A673 (cell line): ENCODE results near the gene AZIN2. TPM values are rescaled to one million over a fixed set of nuclear protein-coding genes. Genes with fewer than 3 reads are reported as not detected.

Experiments
- BruUV-seq: library from RNA; stranded (reverse); fragments of 400-500 nt; replicated peaks from 2 replicates; lab custom pipeline; 2021; lab: Mats Ljungman, UMichigan
- CTCF ChIA-PET: fragments of 300-600 bp; sonication (Branson Sonifier 250); formaldehyde crosslinking; loops from one replicate; lab custom pipeline; 2022; ENCODE audit warnings: antibody characterized with exemption; lab: Charles Lee
- POLR2A ChIA-PET: fragments of 300-600 bp; sonication (Branson Sonifier 250); formaldehyde crosslinking; loops from one replicate; lab custom pipeline; 2022; ENCODE audit warnings: antibody characterized with exemption; ENCODE audit not compliant: low non-redundant PET; lab: Charles Lee
- DNase-seq: peaks from one replicate; pipeline ENCODE4 v3.0.0-alpha.2; 2015; ENCODE audit warnings: low spot score
- H3K27ac ChIP-seq: fragments of 200-600 bp; sonication (generic); 2 replicates; pipeline ENCODE4 v1.5.1; 2016; ENCODE audit warnings: mixed run types, low read depth, mild to moderate bottlenecking, mixed read lengths, antibody characterized with exemption, low read length; ENCODE audit not compliant: poor library complexity, severe bottlenecking
- H3K27me3 ChIP-seq: fragments of 200-600 bp; sonication (generic); replicated peaks from 2 replicates; pipeline ENCODE4 v1.6.1; 2017; ENCODE audit warnings: mixed run types, low read depth, mild to moderate bottlenecking, mixed read lengths, antibody characterized with exemption, low read length; ENCODE audit not compliant: insufficient read depth, poor library complexity
- H3K36me3 ChIP-seq: fragments of 200-600 bp; sonication (generic); 2 replicates; pipeline ENCODE4 v1.6.1; 2016; ENCODE audit warnings: mixed run types, mild to moderate bottlenecking, mixed read lengths, antibody characterized with exemption, low read length; ENCODE audit not compliant: insufficient read depth, poor library complexity, severe bottlenecking
- H3K4me1 ChIP-seq: fragments of 200-600 bp; sonication (generic); 2 replicates; pipeline ENCODE4 v1.6.1; 2017; ENCODE audit warnings: mixed run types, mild to moderate bottlenecking, mixed read lengths, antibody characterized with exemption, low read length; ENCODE audit not compliant: insufficient read depth, poor library complexity, severe bottlenecking
- H3K4me3 ChIP-seq: fragments of 200-600 bp; sonication (generic); 2 replicates; pipeline ENCODE4 v1.5.1; 2016; ENCODE audit warnings: low read depth, mixed run types, mild to moderate bottlenecking, mixed read lengths, low read length; ENCODE audit not compliant: poor library complexity, severe bottlenecking
- H3K9me3 ChIP-seq: fragments of 200-600 bp; sonication (generic); 2 replicates; pipeline ENCODE4 v1.6.1; 2016; ENCODE audit warnings: mixed run types, low read depth, mild to moderate bottlenecking, mixed read lengths, antibody characterized with exemption, low read length; ENCODE audit not compliant: poor library complexity, severe bottlenecking
- CTCF ChIP-seq: fragments of 300-800, 200-600 bp; sonication (generic); conservative IDR thresholded peaks from 2 replicates; pipeline ENCODE4 v1.5.1; 2017; ENCODE audit warnings: low read depth, mild to moderate bottlenecking, antibody characterized with exemption, low read length, moderate library complexity, mixed read lengths
- EZH2 ChIP-seq: fragments of 200-600 bp; sonication (generic); IDR thresholded peaks from 2 replicates; pipeline ENCODE4 v1.6.1; 2017; ENCODE audit warnings: borderline replicate concordance, low read depth, mild to moderate bottlenecking, mixed read lengths, antibody characterized with exemption, low read length; ENCODE audit not compliant: poor library complexity, severe bottlenecking
- intact Hi-C: fragments of 100-400 bp; cut with micrococcal nuclease; formaldehyde crosslinking; loops from one replicate; pipeline ENCODE4 v1.10.0; 2022; ENCODE audit not compliant: unreplicated experiment
- total RNA-seq: library from RNA; stranded (reverse); gene quantifications from 2 replicates; pipeline ENCODE4 v1.2.3, GENCODE V29; 2021

AZIN2 gene
- total RNA-seq, 1 experiment from 2014 or later, result 4.6 TPM

GRCh38 chr1:33047839-33048305, 33.1 kb upstream of the AZIN2 start:
- POLR2A ChIA-PET, result no interaction called here
- BruUV-seq, result no TSS peak
- CTCF ChIA-PET, result no interaction called here
- H3K9me3 ChIP-seq, result no peaks in the 10 kb centered on the region
- H3K27me3 ChIP-seq, result no peaks in the 10 kb centered on the region
- peaks cover 3% of the 10 kb centered on the region for H3K4me1 ChIP-seq
- no peak overlapping the region for H3K4me3 ChIP-seq
- H3K36me3 ChIP-seq, result no peaks in the 10 kb centered on the region
- H3K27ac ChIP-seq, result no peak overlapping the region
- TF ChIP-seq EZH2, result no peak
- no peak for TF ChIP-seq CTCF
- no peak for DNase-seq
- intact Hi-C loops, result no loop called here

DNA sequence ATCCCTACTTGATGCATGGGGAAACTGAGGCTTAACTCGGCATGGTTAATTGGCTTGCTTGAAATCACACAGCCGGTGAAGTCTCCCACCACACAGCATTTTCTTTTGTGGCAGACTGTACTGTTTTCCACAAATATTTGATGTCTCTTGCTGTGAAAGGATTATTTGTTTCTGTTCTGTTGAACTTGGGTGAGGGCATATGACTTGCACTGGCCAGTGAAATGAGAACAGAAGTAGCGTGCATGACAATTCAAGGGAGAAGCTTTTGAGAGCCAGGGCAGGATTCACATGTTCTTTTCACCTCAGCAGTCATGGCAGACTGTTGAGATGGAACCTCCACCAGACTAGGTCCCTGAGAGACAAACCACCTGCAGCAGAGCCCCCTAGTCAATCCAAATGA, 32.5 kb upstream of the AZIN2 start:
- H3K27me3 ChIP-seq, result no peaks in the 10 kb centered on the region
- no peak overlapping the region for H3K4me3 ChIP-seq
- no peak for DNase-seq
- ChIA-PET CTCF (no interaction called here), POLR2A (no interaction called here)
- no peaks in the 10 kb centered on the region for H3K9me3 ChIP-seq
- H3K36me3 ChIP-seq, result no peaks in the 10 kb centered on the region
- peaks cover 3% of the 10 kb centered on the region for H3K4me1 ChIP-seq
- TF ChIP-seq CTCF (no peak), EZH2 (no peak)
- BruUV-seq, result no TSS peak
- H3K27ac ChIP-seq, result no peak overlapping the region
- intact Hi-C loops, result no loop called here

GRCh38 chr1:33049371-33049770, 31.6 kb upstream of the AZIN2 start:
- peaks cover 3% of the 10 kb centered on the region for H3K4me1 ChIP-seq
- ChIA-PET CTCF (interaction anchor here (0.5 kb wide), 1 partner anchor 634 kb away, joined by 4 read pairs; no protein-coding TSS in a partner anchor), POLR2A (no interaction called here)
- no peaks in the 10 kb centered on the region for H3K9me3 ChIP-seq
- H3K27ac ChIP-seq, result no peak overlapping the region
- no peak for DNase-seq
- BruUV-seq, result no TSS peak
- H3K4me3 ChIP-seq, result no peak overlapping the region
- TF ChIP-seq EZH2 (no peak), CTCF (no peak)
- H3K36me3 ChIP-seq, result no peaks in the 10 kb centered on the region
- H3K27me3 ChIP-seq, result no peaks in the 10 kb centered on the region
- intact Hi-C loops, result no loop called here
